ENCODE measurements around the gene CEP295NL.
"Not testable (repeated sequence)": the region's sequence is repeated elsewhere in the genome, so short reads cannot be mapped to it uniquely, and the experiment has no call there.

Gene CEP295NL

DNA sequence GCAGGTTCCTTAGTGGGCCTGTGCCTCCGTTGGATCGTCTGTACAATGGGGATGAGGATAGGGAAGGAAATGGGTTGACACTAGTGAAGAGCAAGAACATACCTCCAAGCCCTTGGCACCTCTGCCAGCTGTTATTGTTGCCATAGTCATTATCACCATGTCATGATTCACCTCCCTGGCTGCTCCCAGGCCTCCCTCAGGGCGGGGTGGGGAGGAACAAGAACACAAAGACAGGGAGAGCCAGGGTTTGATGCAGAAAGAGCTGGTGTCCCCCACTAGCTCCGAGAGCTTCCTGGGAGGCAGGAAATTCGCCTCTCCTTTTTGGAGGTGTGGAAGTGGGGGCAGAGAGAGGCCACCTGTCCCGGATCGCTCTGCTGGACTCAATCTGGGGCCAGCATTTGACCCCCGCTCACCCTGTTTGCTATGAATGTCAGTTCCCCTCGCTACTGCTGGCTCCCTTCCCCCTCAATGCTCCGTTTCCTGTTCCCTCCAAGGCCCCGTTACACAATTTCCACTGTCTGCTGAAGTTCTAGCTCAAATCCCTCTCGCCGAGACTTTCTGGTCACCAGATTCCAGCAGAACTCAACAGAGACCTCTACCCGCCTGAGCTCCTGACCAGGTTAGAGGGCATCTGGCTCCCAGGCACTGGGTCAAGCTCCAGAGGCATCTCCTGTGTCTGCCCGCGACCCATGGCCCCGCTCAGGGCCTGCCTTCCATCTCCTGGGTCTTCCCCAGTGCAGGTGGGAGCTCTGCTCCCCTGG, 13.1 kb upstream of the CEP295NL start:
- TF ChIP-seq, protein P1, sequence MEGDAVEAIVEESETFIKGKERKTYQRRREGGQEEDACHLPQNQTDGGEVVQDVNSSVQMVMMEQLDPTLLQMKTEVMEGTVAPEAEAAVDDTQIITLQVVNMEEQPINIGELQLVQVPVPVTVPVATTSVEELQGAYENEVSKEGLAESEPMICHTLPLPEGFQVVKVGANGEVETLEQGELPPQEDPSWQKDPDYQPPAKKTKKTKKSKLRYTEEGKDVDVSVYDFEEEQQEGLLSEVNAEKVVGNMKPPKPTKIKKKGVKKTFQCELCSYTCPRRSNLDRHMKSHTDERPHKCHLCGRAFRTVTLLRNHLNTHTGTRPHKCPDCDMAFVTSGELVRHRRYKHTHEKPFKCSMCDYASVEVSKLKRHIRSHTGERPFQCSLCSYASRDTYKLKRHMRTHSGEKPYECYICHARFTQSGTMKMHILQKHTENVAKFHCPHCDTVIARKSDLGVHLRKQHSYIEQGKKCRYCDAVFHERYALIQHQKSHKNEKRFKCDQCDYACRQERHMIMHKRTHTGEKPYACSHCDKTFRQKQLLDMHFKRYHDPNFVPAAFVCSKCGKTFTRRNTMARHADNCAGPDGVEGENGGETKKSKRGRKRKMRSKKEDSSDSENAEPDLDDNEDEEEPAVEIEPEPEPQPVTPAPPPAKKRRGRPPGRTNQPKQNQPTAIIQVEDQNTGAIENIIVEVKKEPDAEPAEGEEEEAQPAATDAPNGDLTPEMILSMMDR (IDR thresholded peaks at IDR 0.05; ENCODE audit: unreplicated experiment in 3 of 3), result no peak
- peaks cover 42% of the 10 kb centered on the region for H3K4me1 Mint-ChIP-seq
- H3K36me3 Mint-ChIP-seq (ENCODE audit: low read depth), result peaks cover 8% of the 10 kb centered on the region
- H3K4me3 Mint-ChIP-seq, result no peak overlapping the region
- H3K27ac Mint-ChIP-seq, result peak overlapping the region in 2 of 3 experiments; percentile 20 to 27
- no peaks in the 10 kb centered on the region for H3K9me3 Mint-ChIP-seq
- peaks cover 8% of the 10 kb centered on the region for H3K27me3 Mint-ChIP-seq (ENCODE audit: low read depth)

DNA sequence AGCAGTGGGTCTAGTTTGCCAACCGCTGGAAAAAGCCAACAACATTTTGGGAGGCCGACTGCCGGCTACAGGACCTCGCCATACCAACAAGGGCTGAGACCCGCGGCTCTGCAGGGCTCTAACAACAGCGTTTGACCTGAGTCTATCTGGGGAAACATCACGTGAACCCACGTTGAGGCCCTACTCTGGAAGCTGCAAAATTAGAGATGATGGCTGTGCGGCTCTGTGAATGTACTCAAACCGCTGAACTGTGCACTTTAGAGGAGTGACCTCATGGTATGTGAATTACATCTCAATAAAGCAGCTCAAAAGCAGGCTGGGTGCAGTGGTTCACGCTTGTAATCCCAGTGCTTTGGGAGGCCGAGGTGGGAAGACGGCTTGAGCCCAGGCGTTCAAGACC, 10.1 kb upstream of the CEP295NL start:
- no peak overlapping the region for H3K4me3 Mint-ChIP-seq
- peaks cover 35% of the 10 kb centered on the region for H3K4me1 Mint-ChIP-seq
- TF ChIP-seq, protein P1 (IDR thresholded peaks at IDR 0.05; ENCODE audit: unreplicated experiment in 3 of 3), result no peak
- peaks cover 4% of the 10 kb centered on the region for H3K27me3 Mint-ChIP-seq (ENCODE audit: low read depth)
- peaks cover 23% of the 10 kb centered on the region for H3K36me3 Mint-ChIP-seq (ENCODE audit: low read depth)
- no peaks in the 10 kb centered on the region for H3K9me3 Mint-ChIP-seq
- H3K27ac Mint-ChIP-seq, result no peak overlapping the region

DNA sequence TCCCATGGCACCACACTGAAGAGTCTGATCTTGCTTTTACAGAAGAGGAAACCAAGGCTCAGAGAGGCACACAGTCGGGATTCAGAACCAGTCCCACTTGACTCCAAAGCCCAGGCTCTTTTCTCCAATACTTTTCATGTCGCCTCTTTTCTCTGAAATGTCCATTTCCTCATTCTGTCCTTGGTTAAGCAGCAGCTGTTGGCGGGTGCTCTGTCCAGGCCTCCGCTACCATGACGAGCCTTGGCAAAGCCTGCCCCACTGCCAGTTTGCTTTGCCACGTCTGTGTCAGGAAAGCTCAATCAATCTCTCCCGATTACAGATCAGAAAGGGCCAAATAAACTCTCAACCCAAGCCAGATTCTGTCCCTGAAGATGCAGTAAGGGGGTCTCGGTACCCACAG, 9.1 kb upstream of the CEP295NL start:
- no peak overlapping the region for H3K27ac Mint-ChIP-seq
- peaks cover 4% of the 10 kb centered on the region for H3K27me3 Mint-ChIP-seq (ENCODE audit: low read depth)
- peaks cover 24% of the 10 kb centered on the region for H3K36me3 Mint-ChIP-seq (ENCODE audit: low read depth)
- no peaks in the 10 kb centered on the region for H3K9me3 Mint-ChIP-seq
- TF ChIP-seq, protein P1 (IDR thresholded peaks at IDR 0.05; ENCODE audit: unreplicated experiment in 3 of 3), result no peak
- H3K4me1 Mint-ChIP-seq, result peaks cover 28% of the 10 kb centered on the region
- no peak overlapping the region for H3K4me3 Mint-ChIP-seq

DNA sequence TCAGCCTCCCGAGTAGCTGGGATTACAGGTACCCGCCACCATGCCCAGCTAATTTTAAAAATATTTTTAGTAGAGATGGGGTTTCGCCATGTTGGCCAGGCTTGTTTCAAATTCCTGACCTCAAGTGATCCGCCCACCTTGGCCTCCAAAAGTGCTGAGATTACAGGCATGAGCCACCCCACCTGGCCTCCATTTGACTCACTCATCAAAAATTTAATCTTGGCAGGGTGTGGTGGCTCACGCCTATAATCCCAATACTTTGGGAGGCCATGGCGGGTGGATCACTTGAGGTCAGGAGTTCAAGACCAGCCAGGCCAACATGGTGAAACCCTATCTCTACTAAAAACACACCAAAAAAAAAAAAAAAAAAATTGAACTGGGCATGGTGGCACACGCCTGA, 8.5 kb upstream of the CEP295NL start:
- not testable (repeated sequence) for H3K27ac Mint-ChIP-seq; H3K27me3 Mint-ChIP-seq (ENCODE audit: low read depth); H3K9me3 Mint-ChIP-seq; H3K4me3 Mint-ChIP-seq
- Mint-ChIP-seq H3K36me3 (ENCODE audit: low read depth) (peaks cover 24% of the 10 kb centered on the region), H3K4me1 (peaks cover 26% of the 10 kb centered on the region)

DNA sequence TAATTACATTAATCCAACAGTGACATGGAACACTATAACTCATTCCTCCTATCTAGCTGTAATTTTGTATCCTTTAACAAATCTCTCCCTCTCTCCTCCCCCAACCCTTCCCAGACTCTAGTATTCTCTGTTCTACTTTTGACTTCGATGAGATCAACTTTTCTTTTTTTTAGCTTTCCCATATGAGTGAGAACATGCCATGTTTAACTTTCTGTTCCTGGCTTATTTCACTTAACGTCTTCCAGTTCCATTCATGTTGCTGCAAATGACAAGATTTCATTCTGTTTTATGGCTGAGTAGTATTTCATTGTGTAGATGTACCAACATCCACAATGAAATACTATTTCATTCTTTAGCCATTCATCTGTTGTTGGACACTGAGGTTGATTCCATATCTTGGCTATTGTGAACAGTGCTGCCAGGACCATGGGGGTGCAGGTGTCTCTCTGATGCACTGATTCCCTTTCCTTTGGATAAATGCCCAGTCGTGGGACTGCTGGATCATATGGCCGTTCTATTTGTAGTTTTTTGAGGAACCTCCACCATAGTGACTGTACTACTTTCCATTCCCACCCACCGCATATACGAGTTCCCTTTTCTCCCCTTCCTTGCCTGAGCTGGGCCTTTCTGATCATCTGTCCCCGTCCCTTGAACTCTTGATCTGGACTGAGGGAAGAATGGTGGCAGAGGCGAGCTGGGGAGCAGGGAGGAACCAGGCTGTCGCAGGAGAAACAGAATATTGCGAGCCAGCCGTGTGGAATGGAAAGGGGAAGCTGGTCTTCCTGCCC, 7.7 kb upstream of the CEP295NL start:
- Mint-ChIP-seq H3K4me3 (no peak overlapping the region), H3K4me1 (peaks cover 21% of the 10 kb centered on the region), H3K27ac (peak overlapping the region in 1 of 3 experiments; percentile 18), H3K27me3 (ENCODE audit: low read depth) (peaks cover 4% of the 10 kb centered on the region), H3K36me3 (ENCODE audit: low read depth) (peaks cover 20% of the 10 kb centered on the region), H3K9me3 (no peaks in the 10 kb centered on the region)
- TF ChIP-seq, protein P1 (IDR thresholded peaks at IDR 0.05; ENCODE audit: unreplicated experiment in 3 of 3), result no peak

DNA sequence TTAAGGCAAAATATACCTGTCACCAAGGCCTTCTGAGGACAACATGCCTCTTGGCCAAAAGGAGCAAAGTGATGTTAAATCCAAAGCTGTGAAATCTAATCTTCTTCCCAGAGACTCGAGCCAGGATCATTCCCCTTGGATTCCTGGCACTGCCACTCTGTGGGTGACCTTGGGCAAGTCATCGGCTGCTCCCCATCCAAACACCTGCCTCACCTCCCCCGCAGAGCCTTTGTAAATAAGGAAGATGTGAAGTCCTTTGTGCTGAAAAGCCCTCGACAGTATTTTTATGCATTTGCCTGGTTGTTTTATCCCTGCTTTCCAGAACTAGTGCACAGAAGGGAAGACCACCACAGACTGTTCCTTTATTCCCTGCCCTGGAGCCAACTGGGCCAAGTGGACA, 5.4 kb upstream of the CEP295NL start:
- TF ChIP-seq, protein P1 (IDR thresholded peaks at IDR 0.05; ENCODE audit: unreplicated experiment in 3 of 3), result no peak
- Mint-ChIP-seq H3K36me3 (ENCODE audit: low read depth) (peaks cover 22% of the 10 kb centered on the region), H3K9me3 (no peaks in the 10 kb centered on the region), H3K27ac (peak overlapping the region in 1 of 3 experiments; percentile 6), H3K4me1 (peaks cover 33% of the 10 kb centered on the region), H3K27me3 (ENCODE audit: low read depth) (peaks cover 4% of the 10 kb centered on the region), H3K4me3 (no peak overlapping the region)
